ENCODE data around the gene SRBD1.

The SRBD1 gene

DNA sequence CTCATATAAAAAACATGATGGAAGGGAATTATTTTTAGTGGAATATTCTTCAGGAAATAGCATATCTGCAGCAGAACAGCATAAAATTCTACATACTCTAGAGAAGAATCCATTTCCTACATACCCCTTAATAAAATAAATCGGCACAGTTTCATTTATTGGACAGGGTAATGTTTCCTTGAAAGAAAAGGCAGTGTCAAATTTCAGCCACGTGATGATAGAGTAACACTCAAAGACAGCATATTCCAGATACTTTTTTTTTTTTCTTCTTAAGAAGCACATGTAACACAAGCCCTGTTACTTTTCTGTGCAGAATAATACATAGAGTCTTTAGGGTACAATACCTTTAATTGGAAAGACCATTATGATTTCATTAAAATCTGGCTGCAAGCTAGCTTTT lies 204.4 kb downstream of the SRBD1 start:
- no peak for DNase-seq

DNA sequence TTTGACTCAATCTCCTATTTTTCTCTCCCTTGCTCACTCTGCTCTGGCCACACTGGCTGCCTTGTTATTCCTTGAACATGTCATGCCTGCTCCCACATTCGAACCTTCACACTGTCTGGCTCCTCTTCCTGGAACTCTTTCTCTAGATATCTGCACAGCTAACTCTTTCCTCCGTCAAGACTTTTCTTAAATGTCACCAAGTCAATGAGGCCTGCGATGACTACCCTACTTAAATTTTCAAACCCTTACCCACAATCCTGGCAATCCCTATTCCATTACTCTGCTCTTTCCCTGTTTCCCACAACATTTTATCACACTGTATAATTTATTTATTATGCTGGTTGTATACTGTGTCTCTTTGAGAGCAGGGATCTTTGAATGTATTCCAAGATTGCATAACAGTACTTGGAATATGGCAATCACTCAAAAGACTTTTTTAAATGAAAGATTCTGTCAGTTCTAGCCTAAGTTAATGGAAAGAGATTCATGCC lies 206.2 kb downstream of the SRBD1 start:
- DNase-seq = no peak

DNA sequence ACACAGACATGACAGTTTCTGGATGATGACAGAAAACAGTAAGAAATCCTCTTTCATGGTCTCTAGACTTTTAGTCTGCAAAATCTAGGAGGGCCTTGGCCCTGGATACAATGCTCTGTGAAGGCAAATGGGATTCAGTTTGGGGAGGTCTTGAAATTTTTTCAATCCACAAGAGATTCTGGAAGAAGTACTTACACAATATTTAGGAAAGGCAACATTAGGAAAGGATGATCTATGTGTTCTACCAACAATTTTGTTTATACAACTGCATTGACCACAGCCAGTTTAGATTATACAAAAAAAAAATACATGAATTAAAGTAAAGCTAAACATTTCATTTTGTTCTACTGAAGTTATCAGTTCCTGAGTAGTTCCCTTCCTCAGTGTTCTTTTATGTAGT lies 208.0 kb downstream of the SRBD1 start:
- no peak for DNase-seq

DNA sequence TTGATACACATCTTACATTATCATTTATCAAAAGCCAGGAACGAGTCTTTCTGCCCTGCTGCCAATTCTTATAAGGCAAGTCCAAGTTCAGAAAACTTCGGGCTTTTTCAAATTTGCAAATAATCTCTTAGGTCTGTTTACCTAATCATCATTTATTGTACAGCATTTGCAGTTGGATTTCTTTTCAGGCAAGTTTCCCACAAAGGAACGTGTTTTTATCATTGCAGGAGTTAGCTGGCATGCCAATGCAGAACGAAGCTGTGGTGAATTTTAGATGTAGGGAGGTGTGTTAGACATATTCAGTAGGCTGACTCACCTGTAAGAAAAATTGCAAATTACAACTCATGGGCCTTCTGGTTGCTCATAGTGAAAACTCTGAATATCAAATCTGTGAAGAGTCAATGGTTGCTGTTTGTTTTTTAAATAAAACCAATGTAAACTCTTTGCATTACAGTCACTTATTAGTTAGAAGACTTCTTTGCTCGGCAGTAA lies 209.6 kb downstream of the SRBD1 start:
- no peak for DNase-seq

DNA sequence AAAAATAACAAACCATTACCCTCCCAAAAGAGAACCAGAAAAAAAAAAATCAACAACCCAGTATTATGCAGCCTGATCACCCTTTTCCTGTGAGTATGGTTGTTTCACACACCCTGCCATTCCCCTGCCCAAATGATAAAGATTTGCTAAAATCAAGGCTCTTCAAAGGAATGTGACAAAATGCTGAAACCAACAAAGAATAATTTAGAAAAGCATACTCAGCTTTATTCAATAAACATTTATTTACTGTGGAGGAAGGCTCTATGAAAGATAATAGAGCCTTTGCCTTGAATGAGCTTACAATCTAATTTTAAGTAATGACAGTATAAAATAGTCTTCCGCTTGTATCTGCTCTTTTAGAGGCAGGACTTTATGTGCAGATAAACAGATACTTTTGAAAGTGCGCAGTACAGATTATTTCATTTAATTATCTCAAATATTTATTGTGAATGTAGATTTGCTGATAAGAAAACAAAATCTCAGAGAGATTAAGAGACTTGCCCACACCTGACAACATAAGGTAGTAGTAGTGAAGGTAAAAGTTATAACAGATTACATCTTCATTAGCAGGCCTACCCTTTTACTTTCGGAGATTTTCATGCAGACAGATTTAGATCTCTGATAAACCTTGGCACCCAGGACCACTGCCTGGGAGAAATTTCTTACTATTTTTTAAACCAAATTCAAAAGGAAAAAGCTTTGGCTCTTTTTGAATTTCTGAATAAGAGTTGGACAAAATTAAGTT lies 211.9 kb downstream of the SRBD1 start:
- DNase-seq = no peak

DNA sequence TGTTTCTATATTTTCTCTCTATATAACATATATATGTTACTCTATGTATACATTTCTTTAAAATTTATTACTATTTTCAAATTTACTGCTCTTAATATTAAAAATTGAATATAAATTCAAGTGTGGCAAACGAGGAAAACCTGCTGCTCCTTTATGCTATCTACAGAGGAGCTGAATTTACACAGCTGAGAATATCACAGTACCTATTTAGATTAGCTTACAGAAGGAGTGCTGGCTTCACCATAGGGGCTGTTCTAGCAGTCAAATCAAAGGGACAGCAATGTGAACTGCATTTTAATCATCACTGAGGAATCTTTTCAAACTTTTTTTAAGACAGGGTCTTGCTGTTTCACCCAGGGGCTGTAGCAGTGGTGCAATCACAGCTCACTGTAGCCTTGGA lies 213.8 kb downstream of the SRBD1 start:
- DNase-seq = no peak

DNA sequence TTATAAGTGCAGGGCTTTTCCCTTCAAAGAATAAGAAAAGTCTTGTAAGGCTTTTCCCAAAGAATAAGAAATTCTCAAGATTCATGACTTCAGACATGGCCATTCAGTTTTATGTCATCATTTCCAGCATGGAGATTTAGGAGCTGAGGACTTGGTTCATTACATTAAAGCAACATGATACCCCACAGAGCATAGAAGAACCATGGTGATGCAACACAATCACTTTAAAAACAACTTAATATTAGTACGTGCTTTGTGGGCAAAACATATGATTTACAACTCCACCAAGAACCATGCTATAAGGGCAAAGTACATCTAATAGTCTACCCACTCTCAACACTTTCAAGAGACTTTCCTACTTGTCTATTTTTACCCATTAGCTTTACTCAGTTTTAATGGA lies 214.4 kb downstream of the SRBD1 start:
- DNase-seq = no peak

DNA sequence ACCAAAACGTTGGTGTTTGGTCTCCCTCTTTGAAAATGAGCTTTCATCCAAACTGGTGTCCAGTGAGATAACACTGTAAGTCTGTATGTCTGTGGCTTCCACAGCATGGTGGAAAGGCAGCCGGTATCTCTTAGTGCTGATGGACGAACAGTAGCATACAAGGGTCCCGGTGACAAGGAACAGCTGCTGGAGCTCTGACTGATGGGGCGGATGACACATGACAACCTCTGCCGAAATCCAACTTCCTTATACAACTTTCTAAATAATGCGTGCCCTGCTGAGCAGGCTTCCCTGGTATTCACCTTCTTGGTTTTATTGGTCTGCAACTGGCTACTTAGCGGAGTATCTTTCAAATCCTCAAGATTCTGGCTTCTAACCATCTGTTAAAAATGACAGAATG lies 216.2 kb downstream of the SRBD1 start:
- DNase-seq = no peak

DNA sequence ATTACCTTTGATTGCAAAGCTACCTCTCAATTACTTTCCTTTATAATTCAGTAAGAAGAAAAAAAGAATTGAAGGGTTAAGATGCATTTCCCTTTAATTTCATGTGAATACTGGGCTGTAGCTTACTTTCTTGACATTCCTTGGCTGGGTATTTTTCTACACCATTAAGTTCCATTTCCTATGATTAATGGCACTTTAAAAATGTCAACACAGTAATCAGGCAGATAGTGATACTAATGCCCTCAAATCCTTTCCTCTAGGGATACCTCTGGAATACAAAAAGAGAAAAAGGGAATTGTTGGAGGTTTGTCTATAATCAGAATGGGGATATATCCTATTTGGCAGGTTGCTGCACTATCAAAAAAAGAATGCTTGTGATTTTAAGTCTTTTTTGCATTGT lies 216.9 kb downstream of the SRBD1 start:
- DNase-seq = no peak

DNA sequence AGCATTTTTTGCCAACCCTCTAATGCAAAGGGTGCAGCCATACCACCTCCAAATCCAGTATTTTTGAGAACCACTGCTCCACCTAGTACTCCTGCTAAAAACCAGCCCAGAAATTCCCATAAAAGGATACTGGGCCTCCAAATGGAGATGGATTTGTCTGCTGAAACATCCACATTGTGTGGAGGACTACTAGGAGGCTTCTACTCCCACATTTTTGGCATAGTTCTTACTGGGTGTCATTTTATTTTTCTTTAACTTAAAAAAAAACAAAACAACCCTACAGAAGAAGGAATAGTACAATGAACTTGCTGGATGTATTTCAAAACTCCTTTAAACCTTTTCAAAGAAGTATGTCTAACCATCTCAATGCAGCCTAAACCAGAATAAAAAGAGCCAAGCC lies 219.2 kb downstream of the SRBD1 start:
- no peak for DNase-seq

DNA sequence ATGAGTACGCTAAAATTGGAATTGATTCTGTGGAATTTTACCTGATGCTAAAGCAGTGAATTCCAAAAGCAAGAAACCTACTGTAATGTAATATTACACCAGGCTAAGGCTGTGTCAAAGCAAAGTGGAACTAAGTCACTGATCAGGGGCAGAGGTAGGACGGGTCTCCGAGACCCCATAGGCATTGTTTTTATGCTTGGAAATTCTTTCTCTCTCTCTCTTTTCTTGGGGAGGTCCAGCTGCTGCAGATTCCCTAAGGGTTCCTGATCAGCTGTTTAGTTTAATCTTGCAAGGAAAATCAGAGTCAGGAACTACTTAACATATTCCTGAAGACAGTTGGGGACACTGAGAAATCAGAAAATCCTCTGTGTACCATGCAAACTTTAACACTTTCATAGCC lies 220.2 kb downstream of the SRBD1 start:
- no peak for DNase-seq

DNA sequence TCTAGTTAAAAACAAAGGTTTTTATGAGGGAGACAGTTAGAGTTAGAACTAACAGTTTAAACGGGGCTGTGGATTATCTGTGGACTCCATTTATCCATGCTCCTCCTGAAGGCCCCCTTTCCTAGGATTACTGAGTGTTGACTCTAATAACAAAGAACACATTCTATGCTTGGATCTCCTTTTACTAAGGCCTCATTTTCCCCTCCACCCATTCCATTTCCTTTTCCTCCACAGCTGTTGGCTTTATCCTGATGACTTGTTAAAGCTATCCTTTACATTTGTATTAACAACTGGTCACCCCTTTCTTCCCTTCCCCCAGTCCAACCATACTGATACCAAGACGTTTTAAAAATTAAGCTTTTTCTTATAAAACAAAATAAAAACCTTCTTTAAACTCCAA lies 220.6 kb downstream of the SRBD1 start:
- no peak for DNase-seq

DNA sequence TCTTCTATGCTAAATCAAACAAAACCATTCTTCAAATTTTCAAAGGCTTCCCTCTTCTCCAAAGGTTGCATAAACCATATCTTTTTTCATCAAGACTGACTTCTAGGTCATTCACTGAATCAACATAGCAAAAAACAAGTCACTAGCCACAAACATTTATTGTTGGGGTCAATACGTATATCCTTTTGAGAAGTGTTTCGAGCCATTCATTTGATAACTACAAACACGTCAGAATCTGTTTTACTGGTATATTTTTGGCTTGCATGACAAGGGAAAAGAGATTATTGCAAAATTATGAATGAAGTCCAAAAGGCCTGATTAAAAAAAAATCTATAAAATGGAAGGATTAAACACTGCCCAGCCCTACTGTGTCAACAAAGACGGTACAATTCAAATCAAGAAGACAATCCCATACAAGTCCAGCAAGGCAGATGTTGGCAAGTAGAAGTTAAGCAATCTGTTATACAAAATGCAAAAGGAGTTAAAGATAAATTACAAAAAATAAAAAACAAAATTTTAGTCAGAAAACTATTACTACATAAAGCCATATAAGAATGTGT lies 222.4 kb downstream of the SRBD1 start:
- DNase-seq = no peak

DNA sequence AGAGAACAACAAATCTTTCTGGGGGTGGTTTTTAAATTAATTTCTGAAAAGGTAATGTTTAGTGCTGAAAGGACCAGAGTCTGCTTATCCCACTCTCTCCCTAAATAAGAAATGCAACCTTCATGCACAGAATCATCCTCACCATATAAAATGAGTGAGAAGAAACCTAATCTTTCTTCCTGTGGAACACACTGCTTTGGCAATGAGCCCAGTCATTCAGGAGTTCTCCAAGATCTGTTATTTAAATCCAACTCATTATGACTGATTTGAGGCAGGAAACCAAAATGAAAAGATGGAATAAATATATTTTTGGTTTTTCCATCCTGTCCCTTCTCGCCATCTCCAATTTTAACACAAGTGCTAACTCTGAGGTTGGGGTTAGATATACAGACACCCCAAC lies 228.3 kb downstream of the SRBD1 start:
- no peak for DNase-seq

DNA sequence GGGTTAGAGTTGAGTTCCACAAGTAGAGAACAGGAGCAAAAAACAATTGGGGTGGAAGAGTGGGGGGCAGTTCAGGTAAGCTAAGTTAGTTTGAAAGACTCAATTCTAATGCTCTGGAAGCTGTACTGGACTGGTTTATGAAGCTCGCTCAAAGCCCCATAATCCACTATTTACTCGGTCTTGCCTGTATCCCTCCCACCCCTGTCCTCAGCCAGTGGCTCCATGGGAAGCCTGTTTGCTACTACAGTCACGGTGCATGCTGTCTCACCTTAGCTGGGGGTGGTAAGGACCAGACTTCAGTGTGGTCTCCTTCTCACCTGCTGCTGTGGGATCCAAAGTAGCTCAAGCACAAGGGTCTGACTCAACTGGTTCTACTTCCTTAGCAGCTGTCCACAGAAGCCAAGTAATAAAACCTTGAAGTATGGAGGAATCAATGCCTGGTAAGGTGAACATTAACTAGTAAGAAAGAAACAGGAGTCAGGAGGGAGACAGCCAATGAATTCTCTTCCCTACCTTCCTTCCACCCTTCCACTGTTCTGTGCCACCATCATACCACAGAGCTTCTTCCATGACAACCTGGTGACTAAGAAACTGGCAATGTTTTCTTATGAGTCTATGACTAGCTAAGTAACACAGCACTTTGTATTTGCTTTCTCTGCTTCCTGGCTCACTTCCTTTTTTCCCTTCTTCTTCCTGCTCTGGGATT lies 230.8 kb downstream of the SRBD1 start:
- DNase-seq = no peak

DNA sequence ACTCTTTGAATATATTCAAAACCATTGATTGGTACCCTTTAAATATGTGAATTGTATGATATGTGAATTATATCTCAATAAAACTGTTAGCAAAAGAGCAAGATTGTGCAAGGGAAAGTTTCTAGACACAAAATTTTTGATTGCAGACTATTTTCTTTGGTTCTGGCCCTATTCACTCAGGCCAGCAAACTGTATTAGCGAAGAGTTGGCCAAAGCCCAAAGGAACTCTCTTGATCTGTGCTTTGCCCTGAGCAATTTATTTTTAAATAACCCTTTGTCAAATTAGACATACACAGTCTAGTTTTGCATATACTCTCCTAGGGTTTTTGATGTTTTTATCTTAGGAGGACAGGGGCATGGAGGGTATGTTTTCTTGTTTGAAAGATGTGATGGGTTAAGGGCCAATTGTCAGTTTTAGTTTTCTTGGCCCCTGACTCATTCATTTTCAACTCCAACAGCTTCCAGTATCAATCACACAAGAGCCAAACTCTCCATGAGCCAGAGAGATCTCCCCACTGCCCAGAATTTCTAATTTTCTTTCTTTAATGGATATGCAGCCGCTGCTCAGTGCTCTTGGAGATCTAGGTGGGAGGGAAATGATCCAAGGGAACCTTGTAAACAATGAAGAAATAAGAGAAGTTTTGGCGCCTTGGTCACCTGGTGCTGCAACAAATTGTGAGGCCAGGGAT lies 231.5 kb downstream of the SRBD1 start:
- no peak for DNase-seq

DNA sequence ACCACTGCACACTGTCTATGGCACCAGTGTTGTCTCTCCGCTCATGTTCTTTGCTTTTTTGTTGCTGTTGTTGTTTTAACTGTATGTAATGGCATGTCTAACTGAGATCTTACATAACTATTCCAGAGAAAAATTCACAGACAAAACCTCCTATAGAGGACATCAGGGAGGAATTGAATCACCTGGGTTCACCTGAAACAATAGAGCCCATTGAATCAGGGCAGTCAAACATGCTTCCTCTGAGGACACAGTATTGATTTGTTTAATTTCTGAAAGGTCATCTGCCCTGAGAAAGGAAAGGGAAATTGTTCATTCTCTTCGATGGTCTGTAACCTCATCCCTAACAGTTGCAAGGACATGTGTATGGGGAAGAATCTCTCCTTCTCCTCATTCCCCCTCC lies 237.5 kb downstream of the SRBD1 start:
- DNase-seq = no peak

DNA sequence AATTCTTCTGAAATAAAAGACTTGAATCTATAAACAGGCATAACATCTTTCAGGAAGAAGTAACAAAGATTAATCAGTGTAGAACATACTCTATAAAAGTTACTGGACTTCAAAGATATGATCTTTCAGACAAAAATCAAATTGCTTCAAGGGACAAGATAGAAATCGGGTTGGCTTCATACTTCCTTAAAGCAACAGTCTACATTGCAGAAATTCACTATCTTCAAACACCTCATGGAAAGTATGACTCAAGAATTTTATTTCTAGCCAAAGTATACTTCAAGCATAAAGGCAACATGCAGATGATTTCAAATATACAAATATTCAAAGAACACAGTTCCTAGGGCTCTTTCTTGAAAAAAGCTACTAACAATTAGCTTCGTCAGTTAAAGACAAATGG lies 240.7 kb downstream of the SRBD1 start:
- no peak for DNase-seq

DNA sequence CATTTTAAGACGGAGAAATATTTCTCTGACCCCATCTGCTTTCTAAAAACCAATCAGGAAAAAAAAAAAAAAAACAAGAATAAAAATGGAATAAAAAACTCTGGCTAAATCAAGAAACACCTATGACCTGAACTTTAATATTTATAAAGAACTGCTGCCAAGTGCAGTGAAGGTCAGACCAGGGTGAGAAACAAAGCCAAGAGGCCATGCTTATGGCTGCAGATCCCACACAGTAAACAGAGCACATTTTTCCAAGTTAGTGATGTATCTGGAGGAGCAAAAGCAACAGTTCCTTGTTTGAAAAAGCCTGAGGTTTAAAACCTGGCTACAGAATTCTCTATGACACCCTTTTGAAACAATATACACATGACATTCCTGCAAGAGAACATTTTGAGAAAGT lies 242.3 kb downstream of the SRBD1 start:
- no peak for DNase-seq

DNA sequence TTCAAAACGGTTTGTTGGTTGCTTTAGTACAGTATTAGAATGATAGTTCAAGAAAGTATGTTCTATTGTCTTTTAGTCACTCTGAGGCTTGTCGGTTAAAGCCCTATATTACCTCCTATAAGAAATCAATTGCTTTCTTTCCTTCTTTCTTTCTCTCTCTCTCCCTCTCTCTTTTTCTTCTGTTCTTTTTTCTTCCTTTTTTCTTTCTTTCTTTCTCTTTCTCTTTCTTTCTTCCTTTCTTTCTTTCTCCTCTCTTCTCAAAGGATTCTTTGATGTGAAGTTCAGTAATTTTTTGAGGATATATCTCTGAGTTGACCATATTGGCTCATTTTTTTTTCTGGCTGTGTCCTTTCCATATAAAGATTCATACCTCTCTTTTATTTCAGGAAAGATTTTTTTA lies 249.4 kb downstream of the SRBD1 start:
- no peak for DNase-seq

DNA sequence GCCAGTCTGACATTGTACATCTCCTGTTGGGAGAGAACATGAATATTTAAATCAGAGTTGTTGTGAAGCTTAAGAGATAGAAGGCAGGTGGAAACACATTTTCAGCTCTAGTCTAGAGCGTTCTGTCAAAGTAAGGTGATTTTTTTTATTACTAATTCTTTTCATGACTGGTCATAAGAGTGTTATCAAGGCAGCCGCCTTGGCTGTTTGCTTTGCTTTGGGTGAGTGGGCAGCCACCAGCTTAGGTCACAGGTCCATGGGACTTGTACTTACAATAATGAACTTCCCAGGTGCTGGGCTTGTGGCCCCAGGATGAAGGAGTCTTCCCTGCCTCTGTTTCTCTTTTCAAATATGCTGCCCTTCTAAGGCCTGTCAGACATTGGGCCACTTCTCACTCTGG lies 256.3 kb downstream of the SRBD1 start:
- no peak for DNase-seq

DNA sequence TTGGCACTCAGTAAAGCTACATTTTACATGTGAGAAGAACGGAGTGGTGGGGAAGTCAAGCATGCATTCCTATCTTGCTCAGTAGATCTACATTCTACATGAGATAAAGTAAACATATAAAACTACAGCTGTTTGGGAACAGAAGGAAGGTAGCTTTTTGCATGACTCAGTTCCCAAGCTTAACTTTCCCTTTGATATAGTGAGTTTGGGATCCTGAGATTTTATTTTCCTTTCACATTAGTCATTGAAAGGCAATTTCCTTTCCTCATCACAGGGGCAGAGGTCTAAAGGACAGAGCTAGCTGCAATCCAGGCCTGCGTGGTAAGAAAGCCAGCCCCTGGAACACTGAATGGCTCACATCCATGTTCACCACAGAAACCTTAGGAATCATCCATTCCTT lies 257.2 kb downstream of the SRBD1 start:
- DNase-seq = no peak

DNA sequence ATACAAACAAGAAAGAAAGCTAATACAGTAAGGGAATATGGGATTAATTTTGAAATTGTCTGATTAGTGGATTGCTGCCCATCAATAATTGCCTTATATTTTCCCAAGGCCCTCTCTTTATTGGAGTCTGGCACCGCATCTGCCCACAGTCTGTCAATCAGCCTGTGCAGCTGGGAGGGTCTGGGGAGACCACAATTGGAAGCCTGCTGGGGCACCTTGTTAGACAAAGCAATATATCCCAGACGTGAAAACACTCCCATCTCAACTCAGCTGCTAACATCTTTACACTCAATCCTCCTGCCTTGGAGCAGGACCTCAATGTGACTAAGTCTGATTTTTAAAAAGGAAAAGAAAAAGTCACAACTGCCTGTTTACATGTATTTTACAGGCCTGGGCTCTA lies 258.6 kb downstream of the SRBD1 start:
- no peak for DNase-seq

All from NCI-H1092 (cell line).